IPS-18a (cell line): ENCODE results near the gene ADAMTSL5.

Experiments
- H3K27ac ChIP-seq: one replicate; pipeline ENCODE4 v1.5.1; 2013; ENCODE audit warnings: low read length
- H3K27me3 ChIP-seq: one replicate; pipeline ENCODE4 v1.6.1; 2013; ENCODE audit warnings: mild to moderate bottlenecking, low read length; ENCODE audit not compliant: control insufficient read depth, insufficient read depth
- H3K36me3 ChIP-seq: one replicate; pipeline ENCODE4 v1.6.1; 2013; ENCODE audit warnings: low read depth, low read length; ENCODE audit not compliant: control insufficient read depth
- H3K4me1 ChIP-seq: one replicate; pipeline ENCODE4 v1.6.1; 2013; ENCODE audit warnings: low read depth, low read length; ENCODE audit not compliant: control insufficient read depth
- H3K4me3 ChIP-seq: one replicate; pipeline ENCODE4 v1.5.1; 2013; ENCODE audit warnings: low read length
- H3K9ac ChIP-seq: one replicate; pipeline ENCODE4 v1.6.1; 2013; ENCODE audit warnings: mild to moderate bottlenecking, low read length, moderate library complexity
- H3K9me3 ChIP-seq: one replicate; pipeline ENCODE4 v1.6.1; 2013; ENCODE audit warnings: low read depth, low read length; ENCODE audit not compliant: control insufficient read depth

The ADAMTSL5 gene

DNA sequence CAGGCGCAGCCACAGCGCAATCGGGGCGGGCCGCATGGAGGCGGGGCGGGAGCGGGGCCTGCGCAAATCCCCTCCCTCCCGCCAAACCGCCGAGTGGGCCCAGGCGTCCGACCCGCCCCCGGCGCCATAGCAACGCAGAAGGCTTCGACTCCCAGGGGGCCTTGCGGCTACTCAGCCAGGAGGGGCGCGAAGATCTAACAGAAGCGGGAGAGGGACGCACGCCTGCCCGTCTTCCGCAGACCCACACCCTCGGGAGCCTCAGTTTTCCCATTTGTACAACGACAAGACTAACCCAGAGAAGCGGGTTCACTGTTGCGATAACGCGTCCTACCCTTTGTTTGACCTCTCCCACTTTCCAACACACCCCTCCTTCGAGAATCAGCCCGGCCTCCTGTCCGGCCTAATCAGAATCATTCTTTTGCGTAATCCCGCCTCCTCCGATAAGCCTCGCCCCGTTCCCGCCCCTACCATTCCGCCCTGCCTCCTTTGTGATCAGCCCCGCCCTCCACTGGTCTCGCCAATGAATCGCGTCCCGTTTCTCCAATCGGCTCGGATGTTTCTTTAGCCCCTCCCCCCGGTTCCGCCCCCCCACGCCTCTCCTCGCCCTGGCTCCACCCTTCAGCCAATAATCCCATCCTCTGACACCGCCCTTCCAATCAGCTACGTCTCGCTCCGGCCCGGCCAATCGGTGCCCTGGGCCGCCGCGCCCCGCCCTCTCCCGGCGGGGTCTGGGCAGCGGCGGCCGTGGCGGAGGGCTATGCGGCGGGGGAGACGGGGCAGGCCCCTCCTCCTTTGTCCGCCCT, 22.3 kb downstream of the ADAMTSL5 start, which contains the start of gene PCSK4:
TSS of gene PCSK4 (minus strand) at position 40 of the 803 bp plus-strand sequence. CDS start at position 36, 4 bp downstream.
- Histone ChIP-seq H3K4me1 (no peaks in the 10 kb centered on the region), H3K9ac (peak within 1 kb of the TSS; percentile 44), H3K36me3 (no peaks in the 10 kb centered on the region), H3K27ac (peak within 1 kb of the TSS; percentile 72), H3K27me3 (peaks cover 22% of the 10 kb centered on the region), H3K9me3 (no peaks in the 10 kb centered on the region), H3K4me3 (peak within 1 kb of the TSS; percentile 70)

DNA sequence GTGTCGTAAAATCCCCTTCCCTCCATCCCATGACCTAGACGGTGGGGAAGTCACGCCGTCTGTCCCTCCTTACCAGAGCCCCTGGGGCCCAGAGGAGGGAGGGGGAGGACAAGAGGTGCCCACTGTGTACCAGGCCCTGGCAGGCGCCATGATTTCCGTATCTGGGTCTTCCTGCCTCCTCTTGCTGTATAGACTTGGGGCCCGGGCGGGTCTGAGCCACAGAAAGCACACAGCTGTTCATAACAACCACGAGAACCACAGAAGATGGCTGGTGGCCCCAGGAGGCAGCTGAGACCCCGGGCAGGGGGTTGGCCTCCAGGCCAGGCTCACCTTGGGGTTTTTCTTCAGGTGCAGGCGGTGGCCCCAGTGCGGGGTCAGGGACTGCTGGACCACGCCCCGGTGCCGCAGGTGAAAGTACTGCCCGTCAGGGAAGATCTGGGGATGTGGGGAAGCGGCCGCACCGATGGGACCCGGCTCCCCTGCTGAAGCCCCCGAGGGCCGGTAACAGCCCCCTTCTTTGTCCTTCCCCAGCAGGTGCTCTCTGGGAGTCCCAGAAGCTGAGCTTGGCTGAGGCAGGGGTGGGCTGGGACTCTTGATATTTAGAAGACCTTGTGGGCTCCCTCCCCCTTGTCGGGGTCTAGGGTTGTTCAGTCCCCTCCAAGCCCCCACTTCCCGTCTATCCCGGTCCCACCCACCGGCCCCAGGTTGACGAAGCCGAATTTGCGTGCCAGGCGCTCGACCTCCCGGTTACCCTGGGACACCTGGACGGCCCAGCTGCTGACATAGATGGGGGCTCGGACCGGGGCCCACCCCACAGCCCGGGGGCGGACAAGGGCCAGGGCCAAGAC, 23.1 kb downstream of the ADAMTSL5 start:
- peaks cover 22% of the 10 kb centered on the region for H3K27me3 ChIP-seq
- peak overlapping the region; percentile 44 for H3K9ac ChIP-seq
- no peaks in the 10 kb centered on the region for H3K36me3 ChIP-seq
- H3K9me3 ChIP-seq = no peaks in the 10 kb centered on the region
- peak overlapping the region; percentile 70 for H3K4me3 ChIP-seq
- H3K27ac ChIP-seq = no peak overlapping the region
- no peaks in the 10 kb centered on the region for H3K4me1 ChIP-seq

DNA sequence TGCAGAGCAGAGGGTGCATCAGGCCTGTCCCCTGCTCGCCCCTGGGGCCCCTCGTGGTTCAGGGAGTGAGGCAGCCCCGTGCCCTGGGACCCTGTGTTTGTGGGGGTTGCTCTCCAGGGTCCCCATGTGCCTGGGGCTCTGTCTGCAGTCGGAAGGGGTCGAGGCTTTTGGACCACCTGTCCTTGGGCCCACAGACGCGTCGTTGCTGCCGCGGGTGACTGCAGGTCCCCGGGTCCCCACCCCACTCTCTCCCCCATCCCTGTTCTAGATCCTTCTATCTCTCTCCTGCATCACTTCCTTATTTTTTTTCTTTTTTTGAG, 24.6 kb downstream of the ADAMTSL5 start:
- H3K9ac ChIP-seq = no peak overlapping the region
- no peak overlapping the region for H3K27ac ChIP-seq
- H3K27me3 ChIP-seq = peaks cover 22% of the 10 kb centered on the region

DNA sequence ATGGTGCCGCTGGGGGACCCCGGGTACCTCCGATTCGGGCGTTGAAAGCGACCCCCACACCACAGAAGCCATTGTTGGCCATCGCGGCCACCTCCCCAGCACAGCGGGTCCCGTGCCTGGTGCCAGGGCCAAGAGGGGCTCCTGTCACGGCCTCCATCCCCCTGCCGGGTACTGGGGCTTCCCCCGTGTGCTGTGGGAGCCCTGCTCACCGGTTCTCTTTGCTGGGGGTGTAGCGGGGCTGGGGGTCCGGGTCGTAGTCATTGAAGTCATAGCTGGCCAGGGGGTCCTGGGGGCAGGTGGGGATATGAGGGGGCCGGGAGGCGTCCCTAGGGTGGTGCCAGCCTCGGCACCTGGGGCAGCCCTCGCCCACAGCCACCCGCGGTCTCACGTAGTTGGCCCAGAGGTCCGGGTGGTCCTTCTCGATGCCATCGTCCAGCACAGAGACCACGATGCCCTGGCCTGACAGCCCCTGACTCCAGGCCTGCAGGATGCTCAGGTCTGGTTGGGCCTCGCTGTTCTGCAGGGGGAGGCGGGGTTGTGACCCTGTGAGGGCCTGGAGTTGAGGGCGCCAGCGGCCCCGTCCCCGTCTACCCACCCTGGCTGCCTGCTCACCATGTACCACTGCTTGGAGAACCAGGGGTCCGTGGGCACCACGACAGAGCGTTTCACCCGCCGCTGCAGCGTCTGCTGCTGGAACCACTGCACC, 25.1 kb downstream of the ADAMTSL5 start:
- Histone ChIP-seq H3K4me1 (no peaks in the 10 kb centered on the region), H3K9ac (no peak overlapping the region), H3K36me3 (no peaks in the 10 kb centered on the region), H3K4me3 (no peak overlapping the region), H3K9me3 (no peaks in the 10 kb centered on the region), H3K27ac (no peak overlapping the region), H3K27me3 (peaks cover 17% of the 10 kb centered on the region)

More for the DNA sequence above, 24.6 kb downstream of the ADAMTSL5 start:
- no peaks in the 10 kb centered on the region for H3K36me3 ChIP-seq
- H3K4me3 ChIP-seq = no peak overlapping the region
- no peaks in the 10 kb centered on the region for H3K4me1 ChIP-seq
- H3K9me3 ChIP-seq = no peaks in the 10 kb centered on the region

DNA sequence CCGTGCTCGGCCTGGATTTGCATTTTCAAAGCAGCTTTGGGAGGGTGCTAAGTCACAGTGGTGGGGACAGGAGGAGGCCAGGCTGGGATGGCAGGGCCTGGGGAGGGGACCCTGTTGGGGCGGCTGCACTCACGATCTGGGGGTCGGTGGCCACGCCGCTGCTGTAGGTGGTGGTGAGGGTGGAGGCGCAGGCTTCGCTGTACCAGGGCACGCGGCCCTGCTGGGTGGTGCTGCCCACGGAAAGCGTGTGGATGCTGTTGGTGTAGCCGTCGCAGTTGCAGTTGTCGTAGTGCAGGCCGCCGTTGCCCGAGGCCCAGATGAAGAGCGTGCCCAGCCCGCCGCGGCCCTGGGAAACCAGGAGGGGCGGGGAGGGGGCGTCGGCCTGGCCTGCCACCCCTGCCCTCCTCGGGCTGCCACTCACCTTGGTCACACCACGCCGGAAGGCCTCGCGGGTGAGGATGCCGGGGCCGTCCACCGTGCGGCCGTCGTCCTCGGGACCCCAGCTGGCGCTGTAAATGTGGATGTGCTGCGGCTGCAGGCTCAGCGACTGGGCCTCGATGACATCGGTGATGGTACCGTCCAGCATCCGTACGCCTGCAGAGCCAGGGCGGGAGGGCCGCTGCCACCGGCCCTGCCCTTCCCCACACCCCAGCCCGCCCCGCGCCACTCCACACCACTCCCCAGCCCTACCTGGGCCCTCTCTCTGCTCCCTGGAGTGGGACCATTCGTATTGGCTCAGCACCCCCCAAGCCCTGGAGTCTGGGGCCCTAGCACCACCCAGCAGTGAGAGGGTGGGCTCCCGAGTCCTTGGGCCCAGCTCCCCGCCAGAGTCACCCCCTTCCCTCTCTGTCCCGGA, 25.9 kb downstream of the ADAMTSL5 start:
- no peak overlapping the region for H3K9ac ChIP-seq
- H3K27me3 ChIP-seq = peaks cover 9% of the 10 kb centered on the region

DNA sequence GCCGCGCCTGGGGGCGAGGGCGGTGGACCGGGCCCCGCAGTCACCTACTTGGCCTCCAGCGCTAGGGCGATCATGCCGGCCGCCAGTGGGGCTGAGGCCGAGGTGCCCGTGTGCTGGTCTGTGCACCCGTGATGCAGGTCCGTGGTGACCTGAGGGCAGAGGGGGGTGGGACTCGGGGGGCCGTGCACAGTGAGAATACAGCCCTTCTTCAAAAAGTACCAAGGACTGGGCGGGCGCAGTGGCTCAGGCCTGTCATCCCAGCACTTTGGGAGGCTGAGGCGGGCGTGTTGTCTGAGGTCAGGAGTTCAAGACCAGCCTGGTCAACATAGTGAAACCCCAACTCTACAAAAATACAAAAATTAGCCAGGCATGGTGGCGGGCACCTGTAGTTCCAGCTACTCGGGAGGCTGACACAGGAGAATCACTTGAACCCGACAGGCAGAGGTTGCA, 28.8 kb downstream of the ADAMTSL5 start:
- H3K36me3 ChIP-seq = no peaks in the 10 kb centered on the region
- H3K9me3 ChIP-seq = no peaks in the 10 kb centered on the region
- no peak overlapping the region for H3K4me3 ChIP-seq
- no peak overlapping the region for H3K27ac ChIP-seq
- H3K9ac ChIP-seq = no peak overlapping the region
- no peaks in the 10 kb centered on the region for H3K4me1 ChIP-seq
- H3K27me3 ChIP-seq = no peaks in the 10 kb centered on the region

More for the DNA sequence above, 25.9 kb downstream of the ADAMTSL5 start:
- Histone ChIP-seq H3K4me3 (no peak overlapping the region), H3K27ac (no peak overlapping the region), H3K36me3 (no peaks in the 10 kb centered on the region), H3K9me3 (no peaks in the 10 kb centered on the region), H3K4me1 (no peaks in the 10 kb centered on the region)

DNA sequence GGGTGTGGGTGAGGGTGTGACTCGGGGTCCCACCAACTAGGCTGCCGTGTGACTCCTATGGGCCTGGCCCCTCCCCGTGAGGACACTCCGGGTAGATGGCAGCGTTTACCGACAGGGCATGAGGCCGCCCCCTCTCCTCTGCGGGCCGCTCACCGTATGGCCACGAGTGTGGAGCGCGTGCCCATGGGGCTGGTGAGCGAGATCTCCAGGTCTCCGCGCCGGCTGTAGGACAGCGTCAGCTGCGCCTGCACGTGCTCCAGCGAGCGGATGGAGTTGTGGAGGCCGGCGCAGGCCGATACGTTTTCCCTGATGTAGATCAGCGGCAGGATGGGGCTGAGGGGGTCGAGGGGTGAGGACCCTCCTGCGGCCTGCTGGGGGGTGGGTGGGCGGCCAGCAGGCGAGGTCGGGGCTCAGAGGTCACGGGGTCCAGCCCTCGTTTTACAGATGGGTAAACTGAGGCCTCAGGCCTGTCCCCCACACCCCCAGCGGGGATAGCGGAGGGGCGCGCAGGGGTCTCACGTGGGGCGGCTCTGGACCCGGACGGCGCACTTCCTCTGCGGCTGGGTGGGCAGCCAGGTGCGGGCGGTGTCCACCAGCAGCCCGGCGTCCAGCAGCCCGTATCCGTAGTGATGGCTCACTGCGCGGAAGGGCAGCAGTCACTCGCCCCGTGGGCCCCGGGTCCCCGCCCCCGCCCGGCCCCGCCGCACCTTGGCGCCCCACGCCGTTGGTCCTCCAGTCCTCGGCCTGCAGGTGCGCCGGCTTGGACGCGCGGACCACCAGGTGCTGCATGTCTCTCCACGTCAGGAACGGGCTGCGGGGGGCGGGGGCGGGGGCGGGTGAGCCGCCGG, 29.5 kb downstream of the ADAMTSL5 start:
- Histone ChIP-seq H3K27me3 (no peaks in the 10 kb centered on the region), H3K36me3 (no peaks in the 10 kb centered on the region), H3K27ac (no peak overlapping the region), H3K4me3 (no peak overlapping the region), H3K9ac (no peak overlapping the region), H3K4me1 (no peaks in the 10 kb centered on the region), H3K9me3 (no peaks in the 10 kb centered on the region)

DNA sequence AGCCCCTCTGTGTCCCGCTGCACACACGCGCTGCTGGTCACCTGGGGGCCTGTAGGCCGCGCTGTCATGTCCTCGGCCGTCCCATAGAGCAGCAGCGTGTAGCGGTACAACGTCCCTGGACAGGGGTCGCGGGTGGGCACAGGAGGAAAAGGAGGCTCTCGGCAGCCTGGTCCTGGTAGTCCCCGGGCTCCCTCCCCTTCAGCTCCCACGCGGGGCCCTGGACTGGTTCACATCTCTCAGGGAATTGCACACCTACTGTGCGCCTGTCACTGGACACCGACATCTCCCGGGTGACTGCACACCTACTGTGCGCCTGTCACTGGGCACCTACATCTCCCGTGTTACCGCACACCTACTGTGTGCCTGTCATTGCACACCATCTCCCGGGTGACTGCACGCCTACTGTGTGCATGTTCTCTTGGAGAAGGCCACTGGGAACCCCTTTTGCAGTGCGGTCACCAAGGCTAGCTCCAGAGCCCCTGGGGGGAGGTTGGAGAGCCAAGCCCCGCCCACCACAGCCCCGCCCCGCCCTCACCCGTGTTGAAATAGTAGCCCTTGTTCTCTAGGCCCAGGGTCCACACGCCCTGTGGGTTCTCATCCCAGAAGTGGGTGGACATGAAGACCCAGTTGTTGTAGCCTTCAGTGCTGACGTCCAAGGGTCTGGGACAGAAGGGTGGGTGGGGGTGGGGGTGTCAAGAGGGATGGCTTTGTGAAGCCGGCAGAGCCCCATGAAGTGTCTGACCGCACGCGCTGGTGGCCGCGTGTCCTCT, 30.3 kb downstream of the ADAMTSL5 start:
- H3K4me1 ChIP-seq = no peaks in the 10 kb centered on the region
- H3K4me3 ChIP-seq = no peak overlapping the region
- H3K27me3 ChIP-seq = no peaks in the 10 kb centered on the region
- H3K9ac ChIP-seq = no peak overlapping the region
- H3K9me3 ChIP-seq = no peaks in the 10 kb centered on the region
- H3K36me3 ChIP-seq = no peaks in the 10 kb centered on the region
- H3K27ac ChIP-seq = no peak overlapping the region

DNA sequence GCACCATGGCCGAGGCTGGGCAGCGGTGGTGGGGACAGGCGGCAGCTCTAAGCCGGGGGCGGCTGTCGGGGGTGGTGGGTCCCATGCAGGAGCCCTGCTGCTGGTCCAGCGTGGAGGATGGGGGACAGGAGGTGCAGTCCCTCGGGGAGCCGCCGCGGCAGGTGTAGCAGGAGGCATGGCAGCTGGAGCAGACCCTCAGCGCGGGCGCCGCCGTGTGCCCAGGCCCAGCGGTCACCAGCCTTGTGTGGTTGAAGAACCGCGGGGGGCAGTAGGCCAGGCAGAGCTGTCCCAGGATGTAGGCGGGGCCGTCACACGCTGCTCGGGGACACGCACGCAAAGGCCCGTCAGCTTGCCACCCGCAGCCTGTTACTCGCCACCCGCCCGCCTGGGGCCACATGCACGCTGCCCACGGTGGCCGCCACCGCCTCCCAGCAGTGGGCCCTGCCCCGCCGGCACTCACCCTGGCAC, 30.9 kb downstream of the ADAMTSL5 start:
- no peaks in the 10 kb centered on the region for H3K36me3 ChIP-seq
- no peaks in the 10 kb centered on the region for H3K4me1 ChIP-seq
- H3K9ac ChIP-seq = no peak overlapping the region
- no peaks in the 10 kb centered on the region for H3K9me3 ChIP-seq
- no peak overlapping the region for H3K27ac ChIP-seq
- no peak overlapping the region for H3K4me3 ChIP-seq
- no peaks in the 10 kb centered on the region for H3K27me3 ChIP-seq
